Spinal cord (tissue), 10 donors: Measurements from ENCODE around the gene SNU13. TPM values are rescaled to one million over a fixed set of nuclear protein-coding genes. Genes with fewer than 3 reads are reported as not detected.
A peak's percentile ranks its signal among the peaks of the same experiment; 100 is the strongest.
"Not testable (repeated sequence)": the region's sequence is repeated elsewhere in the genome, so short reads cannot be mapped to it uniquely, and the experiment has no call there.

Experiments used
- DNase-seq, 6 donors: peaks; one replicate each; pipeline versions ENCODE4 v3.0.0 to v3.0.0-alpha.2; 2013 to 2015; ENCODE audit warnings: low spot score in 6 of 6, low read depth in 4 of 6
- H3K27ac ChIP-seq: one replicate; pipeline ENCODE4 v1.5.1; 2013; ENCODE audit warnings: low read depth, low read length, control low read depth
- H3K27me3 ChIP-seq: one replicate; pipeline ENCODE4 v1.6.1; 2013; ENCODE audit warnings: low read length; ENCODE audit not compliant: control insufficient read depth, insufficient read depth
- H3K36me3 ChIP-seq: one replicate; pipeline ENCODE4 v1.6.1; 2013; ENCODE audit warnings: low read length; ENCODE audit not compliant: control insufficient read depth, insufficient read depth
- H3K4me1 ChIP-seq: one replicate; pipeline ENCODE4 v1.6.1; 2013; ENCODE audit warnings: low read length; ENCODE audit not compliant: control insufficient read depth, insufficient read depth
- H3K4me3 ChIP-seq: one replicate; pipeline ENCODE4 v1.5.1; 2013; ENCODE audit warnings: low read depth, low read length, control low read depth
- H3K9me3 ChIP-seq: one replicate; pipeline ENCODE4 v1.6.1; 2013; ENCODE audit warnings: low read length; ENCODE audit not compliant: control insufficient read depth, insufficient read depth
- WGBS: methylation state at CpG from one replicate; pipeline ENCODE4 v1.1.5; 2013; ENCODE audit warnings: missing lambda C conversion rate; ENCODE audit not compliant: insufficient coverage; 5-methylcytosine and 5-hydroxymethylcytosine counted together
- long read RNA-seq, 4 donors: transcript quantifications; one replicate each; lab custom pipeline, GENCODE V29; 2026
- polyA plus RNA-seq, 2 donors: library from polyadenylated mRNA; unstranded; fragments of 120-200 nt; gene quantifications; one replicate each; pipeline ENCODE4 v1.2.1, GENCODE V29; 2013; ENCODE audit not compliant: insufficient read length in 2 of 2
- total RNA-seq, 2 donors: library from RNA; depleted of rRNA in 1 of 2; stranded (reverse); fragments of 120-200 nt in 1 of 2; fragments of >200 nt in 1 of 2; gene quantifications; one replicate each; pipeline versions ENCODE4 v1.2.3 to v1.2.4, GENCODE V29; 2013 to 2014
- donor health status: healthy.

SNU13 gene
- total RNA-seq (100 to 1,000 TPM in 1 of 2 donors, 10 to 100 TPM in 1; 89.4 to 123 TPM), polyA plus RNA-seq (100 to 1,000 TPM; 233 to 245 TPM)
- long read RNA-seq, donor 1, transcript SNU13-201 (3 exons, 877 nt): minor isoform, 57 of 267 reads
- long read RNA-seq, donor 1, transcript SNU13-202 (3 exons, 1,503 nt): major isoform, 90 of 267 reads
- long read RNA-seq, donor 1, partial matches to known transcripts: 41 of 267 reads
- long read RNA-seq, donor 1, other reads (novel, unspliced or antisense): 79 of 267 reads
- long read RNA-seq, donor 2, transcript SNU13-202 (3 exons, 1,503 nt): minor isoform, 24 of 56 reads
- long read RNA-seq, donor 2, transcript SNU13-201 (3 exons, 877 nt): major isoform, 32 of 56 reads
- long read RNA-seq, donor 2, partial matches to known transcripts: 0 of 56 reads
- long read RNA-seq, donor 2, other reads (novel, unspliced or antisense): 0 of 56 reads
- long read RNA-seq, donor 3, transcript SNU13-201 (3 exons, 877 nt): minor isoform, 31 of 84 reads
- long read RNA-seq, donor 3, transcript SNU13-202 (3 exons, 1,503 nt): major isoform, 37 of 84 reads
- long read RNA-seq, donor 3, partial matches to known transcripts: 16 of 84 reads
- long read RNA-seq, donor 3, other reads (novel, unspliced or antisense): 0 of 84 reads
- long read RNA-seq, donor 4, transcript SNU13-202 (3 exons, 1,503 nt): major isoform, 94 of 178 reads
- long read RNA-seq, donor 4, transcript SNU13-201 (3 exons, 877 nt): minor isoform, 40 of 178 reads
- long read RNA-seq, donor 4, partial matches to known transcripts: 43 of 178 reads
- long read RNA-seq, donor 4, other reads (novel, unspliced or antisense): 0 of 178 reads

DNA sequence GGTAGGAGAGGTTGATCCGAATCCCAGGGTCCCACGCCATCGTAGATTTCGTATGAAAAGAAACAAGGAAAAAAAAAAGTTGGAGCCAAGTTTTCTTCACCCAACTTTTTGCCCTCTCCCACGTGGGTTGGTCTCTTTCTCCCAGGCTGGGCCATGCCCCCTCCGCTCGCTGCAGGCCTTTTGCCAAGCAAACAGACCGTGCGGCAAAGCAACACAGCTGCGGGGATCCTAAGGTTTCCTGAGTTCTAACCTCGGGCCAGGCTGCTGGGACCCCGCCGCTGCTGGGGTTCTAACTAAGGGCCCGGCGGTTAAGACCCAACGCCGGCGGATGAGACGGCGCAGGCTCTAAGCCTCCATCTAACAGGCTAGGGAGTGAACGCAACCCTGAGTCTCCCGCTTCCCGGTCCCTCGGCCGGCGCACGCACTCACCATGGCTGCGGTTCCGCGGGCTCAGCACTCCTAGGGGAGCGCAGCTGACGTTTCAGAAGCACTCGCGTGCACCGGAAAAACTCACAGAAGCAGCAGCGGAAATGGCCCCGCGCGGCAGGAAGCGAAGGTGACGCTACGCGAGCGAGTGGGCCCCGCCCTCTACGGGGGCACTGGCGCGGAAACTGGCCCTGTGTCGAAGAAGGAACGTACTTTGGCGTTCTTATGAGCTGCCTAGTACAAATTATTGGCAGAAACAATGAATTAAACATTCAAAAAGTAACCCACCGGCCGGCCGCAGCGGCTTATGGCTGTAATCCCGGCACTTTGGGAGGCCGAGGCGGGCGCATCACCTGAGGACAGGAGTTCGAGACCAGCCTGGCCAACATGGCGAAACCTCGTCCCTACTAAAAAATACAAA lies at the start of gene SNU13:
Gene SNU13, minus strand, starts transcription at position 503 of the 847 bp plus-strand sequence. Its CDS starts 71 bp downstream, at position 432.
- no peaks in the 10 kb centered on the region for H3K27me3 ChIP-seq
- no peaks in the 10 kb centered on the region for H3K36me3 ChIP-seq
- peak within 1 kb of the TSS; percentile 83 for H3K4me3 ChIP-seq
- H3K27ac ChIP-seq: peak within 1 kb of the TSS; percentile 96
- peak; percentile 73 to 98 (median 83) for DNase-seq
- under 1% methylated on average over 58 of the region's 62 CpGs for WGBS
- no peaks in the 10 kb centered on the region for H3K9me3 ChIP-seq
- H3K4me1 ChIP-seq: peaks cover 27% of the 10 kb centered on the region

DNA sequence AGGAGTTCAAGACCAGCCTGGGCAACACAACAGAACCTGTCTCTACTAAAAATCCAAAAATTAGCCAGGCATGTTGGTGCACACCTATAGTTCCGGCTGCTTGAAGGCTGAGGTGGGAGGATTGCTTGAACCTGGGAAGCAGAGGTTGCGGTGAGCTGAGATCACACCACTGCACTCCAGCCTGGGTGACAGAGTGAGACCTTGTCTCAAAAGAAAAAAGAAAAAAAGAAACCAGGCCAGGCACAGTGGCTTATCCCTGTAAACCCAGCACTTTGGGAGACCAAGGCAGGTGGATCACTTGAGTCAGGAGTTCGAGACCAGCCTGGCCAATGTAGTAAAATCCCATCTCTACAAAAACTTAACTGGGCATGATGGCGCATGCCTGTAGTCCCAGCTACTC lies 44.6 kb upstream of the SNU13 start:
- not testable (repeated sequence) for H3K27me3 ChIP-seq, H3K9me3 ChIP-seq, DNase-seq, H3K4me1 ChIP-seq, H3K27ac ChIP-seq, H3K4me3 ChIP-seq, H3K36me3 ChIP-seq
- 93% methylated on average over 4 of the region's 4 CpGs for WGBS

DNA sequence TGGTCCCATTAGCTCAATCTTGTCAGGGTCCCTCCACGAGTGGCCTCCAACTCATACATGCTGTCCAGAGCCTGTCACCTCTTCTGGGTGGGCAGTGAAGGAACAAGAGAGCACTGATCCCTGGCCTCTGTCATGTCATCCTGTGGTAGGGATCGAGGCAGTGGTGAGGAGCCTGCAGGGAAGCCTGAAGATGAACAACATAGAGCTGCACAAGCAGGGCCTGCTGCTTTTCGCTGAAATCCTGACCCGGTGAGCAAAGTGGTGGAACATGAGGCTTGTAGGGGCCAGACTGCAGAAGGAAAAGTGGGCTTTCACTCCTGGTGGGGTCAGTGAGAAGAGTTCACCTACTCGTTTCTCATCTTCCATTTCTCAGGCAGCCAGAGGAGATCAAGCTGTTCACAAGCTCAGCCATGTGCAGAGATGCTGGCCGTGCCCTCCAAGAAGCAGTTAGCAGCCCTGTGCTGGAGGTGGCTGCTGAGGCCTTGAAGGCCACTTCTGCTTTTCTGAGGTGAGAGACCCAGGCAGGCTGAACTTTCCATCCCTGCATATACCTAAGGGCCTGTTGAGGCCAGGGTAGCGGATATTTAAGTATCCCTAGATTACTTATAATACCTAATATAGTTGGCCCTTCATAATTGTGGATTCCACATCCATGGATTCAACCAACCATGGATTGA lies 43.6 kb upstream of the SNU13 start:
- 94% methylated on average over 5 of the region's 7 CpGs for WGBS
- no peak overlapping the region for H3K4me3 ChIP-seq
- H3K9me3 ChIP-seq: no peaks in the 10 kb centered on the region
- DNase-seq: no peak
- no peaks in the 10 kb centered on the region for H3K4me1 ChIP-seq
- no peaks in the 10 kb centered on the region for H3K36me3 ChIP-seq
- no peak overlapping the region for H3K27ac ChIP-seq
- no peaks in the 10 kb centered on the region for H3K27me3 ChIP-seq

- H3K36me3 ChIP-seq: no peaks in the 10 kb centered on the region
- no peak overlapping the region for H3K4me3 ChIP-seq
- no peaks in the 10 kb centered on the region for H3K9me3 ChIP-seq
- H3K27me3 ChIP-seq: no peaks in the 10 kb centered on the region
- DNase-seq: no peak
- WGBS: 100% methylated on average over 1 of the region's 2 CpGs
- H3K27ac ChIP-seq: no peak overlapping the region
- no peaks in the 10 kb centered on the region for H3K4me1 ChIP-seq
Measured at GRCh38 chr22:41731609-41732008, 42.9 kb upstream of the SNU13 start.

- WGBS: 95% methylated on average over 2 of the region's 9 CpGs
- no peak for DNase-seq
- Histone ChIP-seq H3K27ac (no peak overlapping the region), H3K4me1 (no peaks in the 10 kb centered on the region), H3K9me3 (no peaks in the 10 kb centered on the region), H3K27me3 (no peaks in the 10 kb centered on the region), H3K36me3 (no peaks in the 10 kb centered on the region), H3K4me3 (no peak overlapping the region)
Measured at GRCh38 chr22:41725510-41726110, 36.9 kb upstream of the SNU13 start.

GRCh38 chr22:41722496-41722895 lies 33.8 kb upstream of the SNU13 start:
- Histone ChIP-seq H3K36me3 (no peaks in the 10 kb centered on the region), H3K4me1 (no peaks in the 10 kb centered on the region), H3K4me3 (no peak overlapping the region), H3K9me3 (no peaks in the 10 kb centered on the region), H3K27me3 (no peaks in the 10 kb centered on the region), H3K27ac (no peak overlapping the region)
- WGBS: no CpG with 5 or more reads among the region's 1 CpG
- no peak for DNase-seq

GRCh38 chr22:41713004-41713403 lies 24.3 kb upstream of the SNU13 start:
- no peaks in the 10 kb centered on the region for H3K9me3 ChIP-seq
- H3K4me1 ChIP-seq: no peaks in the 10 kb centered on the region
- DNase-seq: no peak
- H3K36me3 ChIP-seq: no peaks in the 10 kb centered on the region
- H3K4me3 ChIP-seq: no peak overlapping the region
- no peak overlapping the region for H3K27ac ChIP-seq
- no peaks in the 10 kb centered on the region for H3K27me3 ChIP-seq
- 93% methylated on average over 7 of the region's 9 CpGs for WGBS

DNA sequence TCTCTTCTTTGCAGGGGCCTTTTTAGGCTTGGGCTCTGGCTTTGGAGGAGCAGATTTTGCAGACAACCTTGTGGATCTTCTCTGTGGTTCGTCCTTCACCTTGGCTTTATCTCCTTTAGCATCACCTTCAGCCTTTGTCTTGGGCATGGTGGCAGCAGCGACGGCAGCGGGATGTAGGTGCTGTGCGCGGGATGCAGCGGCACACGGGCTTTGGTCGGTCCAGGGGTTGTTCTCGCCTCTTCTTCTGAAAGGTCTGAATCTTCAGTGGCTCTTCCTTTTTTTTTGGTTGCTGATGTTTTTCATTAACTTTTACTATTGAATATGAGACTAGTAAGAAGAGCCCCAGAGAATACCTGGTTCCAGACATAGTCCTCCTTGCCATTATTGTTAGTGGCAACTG lies 20.7 kb upstream of the SNU13 start:
- no peaks in the 10 kb centered on the region for H3K27me3 ChIP-seq
- H3K27ac ChIP-seq: no peak overlapping the region
- H3K36me3 ChIP-seq: no peaks in the 10 kb centered on the region
- DNase-seq: no peak
- no peak overlapping the region for H3K4me3 ChIP-seq
- H3K9me3 ChIP-seq: no peaks in the 10 kb centered on the region
- WGBS: 89% methylated on average over 8 of the region's 10 CpGs
- H3K4me1 ChIP-seq: no peaks in the 10 kb centered on the region
